ENCODE data around the gene TMEM130.

The TMEM130 gene

GRCh38 chr7:98821348-98821747, 48.5 kb downstream of the TMEM130 start:
- Histone ChIP-seq H3K4me2 (ENCODE audit: insufficient read depth, low read length) (no peak overlapping the region), H3K9me3 (ENCODE audit: insufficient read depth, low read length, severe bottlenecking) (no peaks in the 10 kb centered on the region), H3K27me3 (ENCODE audit: insufficient read depth, low read length, poor library complexity) (no peaks in the 10 kb centered on the region), H3K4me3 (ENCODE audit: low read depth in 1 of 2, low read length in 2 of 2) (no peak overlapping the region), H4K20me1 (ENCODE audit: insufficient read depth, low read length) (no peaks in the 10 kb centered on the region), H2AFZ (ENCODE audit: low read depth, low read length) (no peak overlapping the region), H3K4me1 (ENCODE audit: insufficient read depth, low read length) (no peaks in the 10 kb centered on the region), H3K9ac (ENCODE audit: low read depth, low read length) (no peak overlapping the region), H3K79me2 (ENCODE audit: insufficient read depth, low read length) (no peaks in the 10 kb centered on the region), H3K27ac (ENCODE audit: low read length) (no peak overlapping the region), H3K36me3 (ENCODE audit: insufficient read depth, low read length) (no peaks in the 10 kb centered on the region)
- TF ChIP-seq CTCF (IDR thresholded peaks at IDR 0.05; ENCODE audit: borderline replicate concordance, extremely low read depth, low read length, poor library complexity, severe bottlenecking) (no peak), EZH2 (IDR thresholded peaks at IDR 0.05; ENCODE audit: borderline replicate concordance, low read depth, low read length, severe bottlenecking) (no peak)
- DNase-seq (no peak), ATAC-seq (ENCODE audit: insufficient read depth, low read depth) (no peak)

- H3K9ac ChIP-seq (ENCODE audit: low read depth, low read length): no peak overlapping the region
These were observed 52.7 kb downstream of the TMEM130 start for GRCh38 chr7:98816967-98817710.

GRCh38 chr7:98816241-98816640, 53.6 kb downstream of the TMEM130 start:
- Histone ChIP-seq H3K79me2 (ENCODE audit: insufficient read depth, low read length) (no peaks in the 10 kb centered on the region), H3K27me3 (ENCODE audit: insufficient read depth, low read length, poor library complexity) (no peaks in the 10 kb centered on the region), H3K9me3 (ENCODE audit: insufficient read depth, low read length, severe bottlenecking) (no peaks in the 10 kb centered on the region), H3K4me3 (ENCODE audit: low read depth in 1 of 2, low read length in 2 of 2) (no peak overlapping the region), H3K9ac (ENCODE audit: low read depth, low read length) (no peak overlapping the region), H3K36me3 (ENCODE audit: insufficient read depth, low read length) (no peaks in the 10 kb centered on the region), H3K4me2 (ENCODE audit: insufficient read depth, low read length) (no peak overlapping the region), H3K4me1 (ENCODE audit: insufficient read depth, low read length) (no peaks in the 10 kb centered on the region), H3K27ac (ENCODE audit: low read length) (no peak overlapping the region), H2AFZ (ENCODE audit: low read depth, low read length) (no peak overlapping the region), H4K20me1 (ENCODE audit: insufficient read depth, low read length) (no peaks in the 10 kb centered on the region)
- TF ChIP-seq CTCF (IDR thresholded peaks at IDR 0.05; ENCODE audit: borderline replicate concordance, extremely low read depth, low read length, poor library complexity, severe bottlenecking) (no peak), EZH2 (IDR thresholded peaks at IDR 0.05; ENCODE audit: borderline replicate concordance, low read depth, low read length, severe bottlenecking) (no peak)
- DNase-seq (no peak), ATAC-seq (ENCODE audit: insufficient read depth, low read depth) (no peak)

More at GRCh38 chr7:98816967-98817710, 52.7 kb downstream of the TMEM130 start:
- Histone ChIP-seq H3K4me3 (ENCODE audit: low read depth in 1 of 2, low read length in 2 of 2) (no peak overlapping the region), H3K27ac (ENCODE audit: low read length) (no peak overlapping the region), H3K79me2 (ENCODE audit: insufficient read depth, low read length) (no peaks in the 10 kb centered on the region), H4K20me1 (ENCODE audit: insufficient read depth, low read length) (no peaks in the 10 kb centered on the region), H3K4me1 (ENCODE audit: insufficient read depth, low read length) (no peaks in the 10 kb centered on the region), H2AFZ (ENCODE audit: low read depth, low read length) (no peak overlapping the region), H3K36me3 (ENCODE audit: insufficient read depth, low read length) (no peaks in the 10 kb centered on the region), H3K9me3 (ENCODE audit: insufficient read depth, low read length, severe bottlenecking) (no peaks in the 10 kb centered on the region), H3K27me3 (ENCODE audit: insufficient read depth, low read length, poor library complexity) (no peaks in the 10 kb centered on the region), H3K4me2 (ENCODE audit: insufficient read depth, low read length) (no peak overlapping the region)
- TF ChIP-seq EZH2 (IDR thresholded peaks at IDR 0.05; ENCODE audit: borderline replicate concordance, low read depth, low read length, severe bottlenecking) (no peak), CTCF (IDR thresholded peaks at IDR 0.05; ENCODE audit: borderline replicate concordance, extremely low read depth, low read length, poor library complexity, severe bottlenecking) (no peak)
- ATAC-seq (ENCODE audit: insufficient read depth, low read depth): no peak
- no peak for DNase-seq

Measured in DND-41 (cell line).